CD14-positive monocyte (primary cell): Measurements from ENCODE around the gene CNGA1. TPM values are rescaled to one million over a fixed set of nuclear protein-coding genes. Genes with fewer than 3 reads are reported as not detected.

Source experiments
- DNase-seq, 3 donors: peaks; one replicate each; pipeline ENCODE4 v3.0.0-alpha.2; 2011 to 2022
- H2AFZ ChIP-seq: 2 replicates; pipeline ENCODE4 v1.6.0; 2012; ENCODE audit warnings: mild to moderate bottlenecking, low read depth, low read length, inconsistent platforms; ENCODE audit not compliant: insufficient read depth, poor library complexity, severe bottlenecking
- H3K27ac ChIP-seq, 2 donors: 1 replicate in 1 of 2; 2 replicates in 1 of 2; pipeline ENCODE4 v1.5.1; 2012 to 2013; ENCODE audit warnings: low read length in 2 of 2, control low read depth in 1 of 2, inconsistent platforms in 1 of 2, low read depth in 1 of 2, mild to moderate bottlenecking in 1 of 2
- H3K27me3 ChIP-seq, 2 donors: one replicate each; pipeline versions ENCODE4 v1.6.0 to v1.6.1; 2011 to 2013; ENCODE audit warnings: low read length in 2 of 2; ENCODE audit not compliant: control insufficient read depth in 2 of 2, insufficient read depth in 2 of 2
- H3K36me3 ChIP-seq, 2 donors: replicated peaks in 1 of 2; 1 replicate in 1 of 2; 2 replicates in 1 of 2; pipeline versions ENCODE4 v1.5.1 to v1.6.1; 2012 to 2013; ENCODE audit warnings: low read length in 2 of 2, control low read depth in 1 of 2, inconsistent platforms in 1 of 2, mild to moderate bottlenecking in 1 of 2; ENCODE audit not compliant: insufficient read depth in 2 of 2, control insufficient read depth in 1 of 2
- H3K4me1 ChIP-seq, 2 donors: 1 replicate in 1 of 2; 2 replicates in 1 of 2; pipeline versions ENCODE4 v1.5.1 to v1.6.1; 2012 to 2013; ENCODE audit warnings: low read length in 2 of 2, control low read depth in 1 of 2, inconsistent platforms in 1 of 2, mild to moderate bottlenecking in 1 of 2, moderate library complexity in 1 of 2; ENCODE audit not compliant: insufficient read depth in 2 of 2, control insufficient read depth in 1 of 2
- H3K4me2 ChIP-seq: replicated peaks from 2 replicates; pipeline ENCODE3; 2012; ENCODE audit warnings: low read length, moderate library complexity, mild to moderate bottlenecking; ENCODE audit not compliant: poor library complexity, severe bottlenecking; ENCODE audit errors: extremely low read depth
- H3K4me3 ChIP-seq, 3 experiments: fragments of 200-600 bp in 1 of 3; sonication (generic) in 1 of 3; replicated peaks in 1 of 3; 1 replicate in 2 of 3; 2 replicates in 1 of 3; pipeline ENCODE4 v1.5.1; 2011 to 2013; ENCODE audit warnings: low read length in 3 of 3, mild to moderate bottlenecking in 3 of 3, control low read depth in 2 of 3, low read depth in 2 of 3, inconsistent platforms in 1 of 3, moderate library complexity in 1 of 3
- H3K79me2 ChIP-seq: 2 replicates; pipeline ENCODE4 v1.6.0; 2012; ENCODE audit warnings: mild to moderate bottlenecking, control low read depth, inconsistent platforms, low read length, moderate library complexity; ENCODE audit not compliant: insufficient read depth
- H3K9ac ChIP-seq: 2 replicates; pipeline ENCODE4 v1.6.0; 2017; ENCODE audit warnings: low read length, mild to moderate bottlenecking; ENCODE audit not compliant: insufficient read depth, poor library complexity, severe bottlenecking
- H3K9me3 ChIP-seq, 2 donors: replicated peaks in 1 of 2; 1 replicate in 1 of 2; 2 replicates in 1 of 2; pipeline versions ENCODE4 v1.5.1 to v1.6.1; 2012 to 2013; ENCODE audit warnings: low read length in 2 of 2, control low read depth in 1 of 2; ENCODE audit not compliant: control insufficient read depth in 1 of 2, insufficient read depth in 1 of 2
- H4K20me1 ChIP-seq: 2 replicates; pipeline ENCODE4 v1.6.0; 2012; ENCODE audit warnings: mild to moderate bottlenecking, low read length, control low read depth, moderate library complexity; ENCODE audit not compliant: insufficient read depth
- H3K27ac Mint-ChIP-seq, 7 donors: one replicate each; pipeline ENCODE4 v1.8.0; 2020; ENCODE audit warnings: mild to moderate bottlenecking in 7 of 7, mixed read lengths in 7 of 7, moderate library complexity in 6 of 7, inconsistent platforms in 2 of 7
- H3K27me3 Mint-ChIP-seq, 3 donors: one replicate each; pipeline ENCODE4 v1.8.0; 2021 to 2022; ENCODE audit warnings: low read depth in 3 of 3, mild to moderate bottlenecking in 3 of 3, mixed read lengths in 3 of 3, moderate library complexity in 3 of 3, inconsistent platforms in 1 of 3
- H3K36me3 Mint-ChIP-seq, 2 donors: one replicate each; pipeline ENCODE4 v1.8.0; 2020; ENCODE audit warnings: mixed read lengths in 2 of 2, inconsistent platforms in 1 of 2, mild to moderate bottlenecking in 1 of 2
- H3K4me1 Mint-ChIP-seq: one replicate; pipeline ENCODE4 v1.8.0; 2020; ENCODE audit warnings: mild to moderate bottlenecking, mixed read lengths
- H3K4me3 Mint-ChIP-seq, 2 donors: one replicate each; pipeline ENCODE4 v1.8.0; 2020; ENCODE audit warnings: mild to moderate bottlenecking in 2 of 2, mixed read lengths in 2 of 2, moderate library complexity in 1 of 2
- H3K9me3 Mint-ChIP-seq, 7 donors: one replicate each; pipeline ENCODE4 v1.8.0; 2020 to 2022; ENCODE audit warnings: mixed read lengths in 7 of 7, mild to moderate bottlenecking in 6 of 7, moderate library complexity in 6 of 7, inconsistent platforms in 2 of 7
- CTCF ChIP-seq: fragments of 200-600 bp; IDR thresholded peaks from one replicate; pipeline ENCODE4 v1.8.0; 2022; ENCODE audit warnings: antibody characterized with exemption, mild to moderate bottlenecking
- WGBS: methylation state at CpG from one replicate; pipeline ENCODE4 v1.1.5; 2013; ENCODE audit warnings: missing lambda C conversion rate; ENCODE audit not compliant: insufficient coverage; 5-methylcytosine and 5-hydroxymethylcytosine counted together
- intact Hi-C, 2 donors: fragments of 100-400 bp; cut with micrococcal nuclease; formaldehyde crosslinking; loops; one replicate each; pipeline versions ENCODE4 v1.15.0 to v1.15.1; 2023
- polyA plus RNA-seq, 3 donors: library from polyadenylated mRNA; depleted of rRNA in 1 of 3; unstranded in 2 of 3; stranded (reverse) in 1 of 3; fragments of 300-500 nt in 2 of 3; fragments of >200 nt in 1 of 3; fragmentation: Illumina TruSeq in 2 of 3; gene quantifications; 1 replicate in 2 of 3; 2 replicates in 1 of 3; pipeline ENCODE4 v1.2.3, GENCODE V29; 2012 to 2021

Gene CNGA1
- polyA plus RNA-seq, 3 donors: not detected

DNA sequence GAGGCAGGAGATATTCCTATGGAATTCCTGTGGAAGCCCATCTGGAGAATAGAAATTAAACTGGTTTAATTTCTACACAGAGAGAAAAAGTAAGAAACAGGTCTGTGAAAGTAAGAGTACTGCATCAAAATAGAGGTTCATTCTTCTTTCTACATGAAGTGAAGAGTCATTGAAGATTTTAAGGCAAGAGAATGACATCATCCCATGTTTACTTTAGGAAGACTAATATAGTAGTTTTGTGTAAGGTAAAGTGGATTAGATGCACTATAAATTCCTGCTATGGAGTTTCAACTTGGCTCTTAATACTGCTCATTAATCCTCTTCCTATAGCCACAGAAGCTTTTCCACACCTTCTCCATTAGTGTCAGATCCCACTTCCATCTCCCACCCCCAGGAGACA lies 47.6 kb downstream of the CNGA1 start:
- H3K9me3 Mint-ChIP-seq: peaks cover 0 to 6% (median 0%) of the 10 kb centered on the region in 7 donors
- intact Hi-C loops: no loop called here
- TF ChIP-seq CTCF: no peak

GRCh38 chr4:47954677-47955076 lies 61.8 kb downstream of the CNGA1 start:
- Mint-ChIP-seq H3K27me3 (peaks cover 2 to 13% (median 3%) of the 10 kb centered on the region in 3 donors), H3K36me3 (no peaks in the 10 kb centered on the region), H3K9me3 (peaks cover 0 to 11% (median 5%) of the 10 kb centered on the region in 7 donors), H3K27ac (no peak overlapping the region), H3K4me3 (no peak overlapping the region), H3K4me1 (no peaks in the 10 kb centered on the region)
- Histone ChIP-seq H3K27me3 (no peaks in the 10 kb centered on the region), H3K4me3 (no peak overlapping the region), H3K9ac (no peak overlapping the region), H3K9me3 (peaks cover 0 to 4% of the 10 kb centered on the region in 2 donors), H3K27ac (no peak overlapping the region), H3K4me1 (no peaks in the 10 kb centered on the region), H3K79me2 (no peaks in the 10 kb centered on the region), H4K20me1 (no peaks in the 10 kb centered on the region), H3K36me3 (no peaks in the 10 kb centered on the region), H3K4me2 (no peak overlapping the region), H2AFZ (no peak overlapping the region)
- DNase-seq: no peak
- WGBS: 53% methylated on average over 2 of the region's 6 CpGs
- no peak for TF ChIP-seq CTCF
- intact Hi-C loops: no loop called here

More for the DNA sequence above, 47.6 kb downstream of the CNGA1 start:
- no peak overlapping the region for H2AFZ ChIP-seq
- H3K4me1 ChIP-seq: peaks cover 11 to 18% of the 10 kb centered on the region in 2 donors
- Mint-ChIP-seq H3K36me3 (no peaks in the 10 kb centered on the region), H3K4me1 (peaks cover 13% of the 10 kb centered on the region), H3K27ac (no peak overlapping the region), H3K27me3 (peaks cover 0 to 5% (median 1%) of the 10 kb centered on the region in 3 donors), H3K4me3 (peak overlapping the region in 1 of 2 donors; percentile 24)
- H3K36me3 ChIP-seq: no peaks in the 10 kb centered on the region
- no peak overlapping the region for H3K27ac ChIP-seq
- H3K9me3 ChIP-seq: no peaks in the 10 kb centered on the region
- H3K79me2 ChIP-seq: no peaks in the 10 kb centered on the region
- H3K4me3 ChIP-seq: no peak overlapping the region
- H3K9ac ChIP-seq: no peak overlapping the region
- H3K4me2 ChIP-seq: no peak overlapping the region
- H3K27me3 ChIP-seq: no peaks in the 10 kb centered on the region
- no peaks in the 10 kb centered on the region for H4K20me1 ChIP-seq
- no peak for DNase-seq
